ENCODE measurements around the gene C19orf85.

Gene C19orf85

DNA sequence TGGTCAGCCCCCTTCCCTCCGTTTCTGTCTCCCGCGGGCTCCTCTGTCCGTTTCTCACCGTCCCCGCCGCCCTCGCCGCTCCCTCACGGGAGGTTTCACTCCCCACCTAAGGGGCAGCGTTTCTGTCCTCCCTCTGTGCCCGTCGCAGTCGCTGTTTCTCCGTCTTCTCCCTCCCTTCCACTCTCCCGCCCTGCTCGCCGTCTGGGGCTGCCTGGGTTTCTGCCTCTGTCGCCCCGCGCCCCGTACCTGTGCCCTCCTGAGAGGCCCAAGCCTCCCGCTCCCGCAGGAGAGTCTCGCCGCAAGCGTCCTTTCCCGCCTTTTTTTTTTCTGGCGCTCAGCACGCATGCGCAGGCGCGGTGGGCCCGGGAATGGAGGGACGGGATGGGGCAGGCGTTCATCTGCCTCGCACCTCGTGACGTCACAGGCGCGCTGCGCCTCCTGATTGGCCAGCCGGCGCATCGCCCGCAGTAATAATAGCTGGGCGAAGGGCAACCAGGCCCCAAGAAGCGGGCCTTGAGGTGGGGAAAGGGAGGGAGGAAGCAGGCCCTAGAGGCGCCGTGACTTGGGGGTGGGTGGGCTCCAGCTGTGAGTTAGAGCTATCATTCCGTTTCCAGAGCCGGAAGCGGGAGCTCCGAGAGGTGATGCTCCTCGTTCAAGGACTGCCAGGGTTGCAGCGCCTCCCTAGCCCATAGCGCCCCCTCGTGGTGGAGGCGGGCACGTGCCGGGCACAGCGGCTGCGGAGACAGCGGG is 39.1 kb upstream of the C19orf85 start:
- Histone ChIP-seq H3K27ac (ENCODE audit: low read length) (peak overlapping the region; percentile 47), H3K36me3 (replicated peaks; ENCODE audit: low read depth, low read length) (peaks cover 2% of the 10 kb centered on the region), H4K20me1 (ENCODE audit: insufficient read depth, low read length) (no peaks in the 10 kb centered on the region), H2AFZ (ENCODE audit: low read depth, low read length) (peak overlapping the region; percentile 98), H3K4me1 (ENCODE audit: low read length) (peaks cover 6% of the 10 kb centered on the region), H3K9ac (ENCODE audit: low read length) (peak overlapping the region; percentile 62; the same call in 1 of the 2 replicates), H3K4me2 (ENCODE audit: low read length) (peak overlapping the region; percentile 79), H3K79me2 (ENCODE audit: low read length) (no peaks in the 10 kb centered on the region), H3K4me3 (ENCODE audit: low read length) (peak overlapping the region; percentile 81), H3K9me3 (ENCODE audit: insufficient read depth, low read length) (0 out of 2 replicates have a peak, but pooled peaks cover 4% of the 10 kb centered on the region), H3K27me3 (ENCODE audit: low read depth, low read length) (peaks cover 6% of the 10 kb centered on the region; the same call in 1 of the 2 replicates)
- TF ChIP-seq EZH2phosphoT487 (IDR thresholded peaks at IDR 0.05; ENCODE audit: low read depth), result no peak
- TF ChIP-seq, protein P1, sequence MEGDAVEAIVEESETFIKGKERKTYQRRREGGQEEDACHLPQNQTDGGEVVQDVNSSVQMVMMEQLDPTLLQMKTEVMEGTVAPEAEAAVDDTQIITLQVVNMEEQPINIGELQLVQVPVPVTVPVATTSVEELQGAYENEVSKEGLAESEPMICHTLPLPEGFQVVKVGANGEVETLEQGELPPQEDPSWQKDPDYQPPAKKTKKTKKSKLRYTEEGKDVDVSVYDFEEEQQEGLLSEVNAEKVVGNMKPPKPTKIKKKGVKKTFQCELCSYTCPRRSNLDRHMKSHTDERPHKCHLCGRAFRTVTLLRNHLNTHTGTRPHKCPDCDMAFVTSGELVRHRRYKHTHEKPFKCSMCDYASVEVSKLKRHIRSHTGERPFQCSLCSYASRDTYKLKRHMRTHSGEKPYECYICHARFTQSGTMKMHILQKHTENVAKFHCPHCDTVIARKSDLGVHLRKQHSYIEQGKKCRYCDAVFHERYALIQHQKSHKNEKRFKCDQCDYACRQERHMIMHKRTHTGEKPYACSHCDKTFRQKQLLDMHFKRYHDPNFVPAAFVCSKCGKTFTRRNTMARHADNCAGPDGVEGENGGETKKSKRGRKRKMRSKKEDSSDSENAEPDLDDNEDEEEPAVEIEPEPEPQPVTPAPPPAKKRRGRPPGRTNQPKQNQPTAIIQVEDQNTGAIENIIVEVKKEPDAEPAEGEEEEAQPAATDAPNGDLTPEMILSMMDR (IDR thresholded peaks at IDR 0.05; ENCODE audit: low read depth, low read length), result peak; percentile 99

DNA sequence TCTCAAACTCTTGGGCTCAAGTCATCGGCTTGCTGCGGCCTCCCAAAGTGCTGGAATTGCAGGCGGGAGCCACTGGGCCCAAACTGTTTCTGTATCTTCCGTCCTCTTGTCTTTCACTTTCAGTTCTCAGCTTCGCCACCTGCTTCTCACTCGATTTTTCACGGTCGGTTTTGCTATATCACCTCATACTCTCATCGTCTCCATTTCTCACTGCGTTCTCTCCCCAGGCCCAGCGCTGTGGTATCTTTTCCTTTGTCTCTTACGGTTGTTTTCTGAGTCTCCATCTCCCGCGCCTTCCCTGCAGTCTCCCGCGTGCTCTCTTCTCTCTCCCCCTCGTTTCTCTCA is 38.6 kb upstream of the C19orf85 start:
- Histone ChIP-seq H3K36me3 (replicated peaks; ENCODE audit: low read depth, low read length) (peaks cover 2% of the 10 kb centered on the region), H3K4me2 (ENCODE audit: low read length) (peak overlapping the region; percentile 79), H3K27ac (ENCODE audit: low read length) (no peak overlapping the region), H3K4me1 (ENCODE audit: low read length) (peaks cover 6% of the 10 kb centered on the region), H4K20me1 (ENCODE audit: insufficient read depth, low read length) (no peaks in the 10 kb centered on the region), H3K9ac (ENCODE audit: low read length) (no peak overlapping the region), H3K9me3 (ENCODE audit: insufficient read depth, low read length) (0 out of 2 replicates have a peak, but pooled peaks cover 4% of the 10 kb centered on the region), H2AFZ (ENCODE audit: low read depth, low read length) (peak overlapping the region; percentile 98), H3K4me3 (ENCODE audit: low read length) (peak overlapping the region; percentile 81), H3K27me3 (ENCODE audit: low read depth, low read length) (peaks cover 6% of the 10 kb centered on the region; the same call in 1 of the 2 replicates), H3K79me2 (ENCODE audit: low read length) (no peaks in the 10 kb centered on the region)
- TF ChIP-seq, protein P1 (IDR thresholded peaks at IDR 0.05; ENCODE audit: low read depth, low read length), result no peak
- TF ChIP-seq EZH2phosphoT487 (IDR thresholded peaks at IDR 0.05; ENCODE audit: low read depth), result no peak

DNA sequence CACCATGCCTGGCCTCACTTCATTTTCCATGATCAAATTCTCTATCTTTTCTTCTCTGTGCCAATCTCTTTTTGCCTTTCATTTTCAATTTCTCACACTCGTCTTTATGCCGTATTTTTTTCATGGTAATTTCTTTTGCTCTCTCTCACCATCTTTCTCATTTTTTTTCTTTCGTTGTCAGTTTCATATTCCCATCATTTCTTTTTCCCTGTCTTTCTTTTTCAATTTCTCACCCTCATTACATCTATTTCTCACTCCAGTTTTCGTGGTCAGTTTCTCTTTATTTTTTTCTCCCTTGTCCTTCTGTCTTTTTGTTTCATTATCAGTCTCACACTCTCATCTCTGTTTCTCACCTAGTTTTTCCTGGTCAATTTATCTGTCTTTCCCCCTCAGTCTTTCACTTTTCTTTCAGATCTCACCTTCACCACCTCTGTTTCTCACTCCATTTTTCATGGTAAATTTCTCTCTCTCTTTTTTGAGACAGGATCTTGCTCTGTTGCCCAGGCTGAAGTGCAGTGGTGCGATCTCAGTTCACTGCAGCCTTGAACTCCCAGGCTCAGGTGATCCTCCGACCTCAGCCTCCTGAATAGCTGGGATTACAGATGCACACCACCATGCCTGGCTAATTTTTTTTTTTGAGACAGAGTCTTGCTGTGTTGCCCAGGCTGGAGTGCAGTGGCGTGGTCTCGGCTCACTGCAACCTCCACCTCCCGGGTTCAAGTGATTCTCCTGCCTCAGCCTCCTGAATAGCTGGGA is 37.8 kb upstream of the C19orf85 start:
- H3K27ac ChIP-seq (ENCODE audit: low read length), result no peak overlapping the region
- H3K4me1 ChIP-seq (ENCODE audit: low read length), result peaks cover 6% of the 10 kb centered on the region
- H3K4me3 ChIP-seq (ENCODE audit: low read length), result no peak overlapping the region
- H4K20me1 ChIP-seq (ENCODE audit: insufficient read depth, low read length), result no peaks in the 10 kb centered on the region
- H2AFZ ChIP-seq (ENCODE audit: low read depth, low read length), result no peak overlapping the region
- TF ChIP-seq, protein P1 (IDR thresholded peaks at IDR 0.05; ENCODE audit: low read depth, low read length), result no peak
- no peak for TF ChIP-seq EZH2phosphoT487 (IDR thresholded peaks at IDR 0.05; ENCODE audit: low read depth)
- peaks cover 6% of the 10 kb centered on the region; the same call in 1 of the 2 replicates for H3K27me3 ChIP-seq (ENCODE audit: low read depth, low read length)
- H3K79me2 ChIP-seq (ENCODE audit: low read length), result no peaks in the 10 kb centered on the region
- H3K9ac ChIP-seq (ENCODE audit: low read length), result no peak overlapping the region
- H3K36me3 ChIP-seq (replicated peaks; ENCODE audit: low read depth, low read length), result peaks cover 2% of the 10 kb centered on the region
- no peak overlapping the region for H3K4me2 ChIP-seq (ENCODE audit: low read length)
- H3K9me3 ChIP-seq (ENCODE audit: insufficient read depth, low read length), result 0 out of 2 replicates have a peak, but pooled peaks cover 4% of the 10 kb centered on the region

DNA sequence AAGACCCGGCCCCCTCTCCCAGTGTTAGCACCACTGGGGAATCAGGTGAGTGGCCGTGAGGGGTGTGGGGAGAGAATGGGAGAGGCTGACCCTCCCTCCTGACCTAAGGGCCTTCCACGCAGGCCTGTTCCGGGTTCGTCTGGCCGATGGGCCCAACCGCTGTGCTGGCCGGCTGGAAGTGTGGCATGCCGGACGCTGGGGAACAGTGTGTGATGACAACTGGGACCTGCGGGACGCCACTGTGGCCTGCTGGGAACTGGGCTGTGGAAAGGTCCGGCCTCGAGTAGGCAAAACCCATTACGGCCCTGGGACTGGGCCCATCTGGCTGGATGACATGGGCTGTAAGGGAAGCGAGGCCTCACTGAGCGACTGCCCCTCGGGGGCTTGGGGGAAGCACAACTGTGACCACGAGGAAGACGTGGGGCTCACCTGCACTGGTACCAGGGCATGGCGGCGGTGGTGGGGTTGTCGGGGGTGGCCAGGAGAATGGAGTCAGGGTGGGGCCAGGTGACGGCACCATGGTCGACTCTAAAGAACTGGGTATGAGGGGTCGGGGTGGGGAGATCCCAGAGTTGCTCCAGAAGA is 35.9 kb upstream of the C19orf85 start:
- no peak overlapping the region for H3K9ac ChIP-seq (ENCODE audit: low read length)
- no peak overlapping the region for H2AFZ ChIP-seq (ENCODE audit: low read depth, low read length)
- peaks cover 6% of the 10 kb centered on the region; the same call in 1 of the 2 replicates for H3K27me3 ChIP-seq (ENCODE audit: low read depth, low read length)
- no peak overlapping the region for H3K27ac ChIP-seq (ENCODE audit: low read length)
- TF ChIP-seq EZH2phosphoT487 (IDR thresholded peaks at IDR 0.05; ENCODE audit: low read depth), result no peak
- TF ChIP-seq, protein P1 (IDR thresholded peaks at IDR 0.05; ENCODE audit: low read depth, low read length), result no peak
- peaks cover 2% of the 10 kb centered on the region for H3K36me3 ChIP-seq (replicated peaks; ENCODE audit: low read depth, low read length)
- H3K4me3 ChIP-seq (ENCODE audit: low read length), result no peak overlapping the region
- peaks cover 6% of the 10 kb centered on the region for H3K4me1 ChIP-seq (ENCODE audit: low read length)
- no peak overlapping the region for H3K4me2 ChIP-seq (ENCODE audit: low read length)
- no peaks in the 10 kb centered on the region for H4K20me1 ChIP-seq (ENCODE audit: insufficient read depth, low read length)
- H3K9me3 ChIP-seq (ENCODE audit: insufficient read depth, low read length), result 0 out of 2 replicates have a peak, but pooled peaks cover 4% of the 10 kb centered on the region
- no peaks in the 10 kb centered on the region for H3K79me2 ChIP-seq (ENCODE audit: low read length)
